Measurements from ENCODE around the gene PAX9. TPM values are rescaled to one million over a fixed set of nuclear protein-coding genes. Genes with fewer than 3 reads are reported as not detected.
"Not testable (repeated sequence)": the region's sequence is repeated elsewhere in the genome, so short reads cannot be mapped to it uniquely, and the experiment has no call there.

The PAX9 gene
- total RNA-seq, 1 donor from 2014 or later = 4.6 TPM

DNA sequence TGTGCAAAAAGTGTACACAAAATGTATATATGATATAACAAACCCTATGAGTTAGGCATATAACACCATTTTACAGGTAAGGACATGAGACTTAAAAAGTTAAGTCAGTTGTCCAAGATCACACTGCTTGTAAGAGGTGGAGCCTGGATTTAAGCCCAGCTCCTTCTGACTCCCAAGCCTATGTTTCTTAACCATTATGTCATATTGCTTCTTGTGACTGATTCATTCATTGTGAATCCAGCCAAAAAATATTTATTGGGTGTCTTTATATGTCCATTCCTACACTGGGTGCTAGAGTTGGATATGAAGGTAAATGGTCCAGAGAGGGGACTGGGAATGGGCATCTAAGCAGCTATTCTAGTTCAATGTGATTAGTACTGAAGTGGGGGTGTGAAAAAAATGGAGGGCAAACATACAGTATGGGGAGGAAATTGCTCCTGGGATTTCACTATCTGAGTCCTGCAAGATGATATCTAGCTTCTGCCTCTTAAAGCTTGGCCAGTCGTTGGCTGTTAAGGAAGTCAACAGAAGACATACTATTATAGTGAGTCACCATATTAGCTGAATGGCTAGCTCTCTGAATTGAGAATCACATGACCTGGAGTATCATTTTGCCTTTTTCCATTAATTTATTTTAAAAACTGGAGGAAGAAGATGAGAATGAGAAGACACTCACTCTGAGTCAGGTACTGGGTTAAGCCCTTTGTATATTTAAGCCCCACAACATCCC is 28.8 kb downstream of the PAX9 start:
- Mint-ChIP-seq H3K27ac (ENCODE audit: unreplicated experiment) (no peak overlapping the region), H3K4me1 (ENCODE audit: unreplicated experiment) (no peaks in the 10 kb centered on the region), H3K27me3 (ENCODE audit: unreplicated experiment) (peaks cover 7% of the 10 kb centered on the region), H3K4me3 (ENCODE audit: unreplicated experiment) (no peak overlapping the region), H3K36me3 (ENCODE audit: unreplicated experiment) (no peaks in the 10 kb centered on the region), H3K9me3 (ENCODE audit: unreplicated experiment) (no peaks in the 10 kb centered on the region)
- TF ChIP-seq CTCF (IDR thresholded peaks at IDR 0.05) = no peak
- DNase-seq (ENCODE audit: extremely low spot score, unreplicated experiment) = no peak

DNA sequence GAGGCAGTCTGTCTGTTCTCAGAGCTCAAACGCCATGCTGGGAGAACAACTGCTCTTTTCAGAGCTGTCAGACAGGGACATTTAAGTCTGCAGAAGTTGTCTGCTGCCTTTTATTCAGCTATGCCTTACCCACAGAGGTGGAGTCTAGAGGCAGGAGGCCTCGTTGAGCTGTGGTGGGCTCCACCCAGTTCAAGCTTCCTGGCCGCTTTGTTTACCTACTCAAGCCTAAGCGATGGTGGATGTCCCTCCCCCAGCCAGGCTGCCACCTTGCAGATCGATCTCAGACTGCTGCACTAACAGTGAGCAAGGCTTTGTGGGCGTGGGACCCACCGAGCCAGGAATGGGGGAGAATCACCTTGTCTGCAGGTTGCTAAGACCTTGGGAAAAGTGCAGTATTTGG is 37.8 kb downstream of the PAX9 start:
- H3K36me3 Mint-ChIP-seq (ENCODE audit: unreplicated experiment); H3K4me1 Mint-ChIP-seq (ENCODE audit: unreplicated experiment); H3K9me3 Mint-ChIP-seq (ENCODE audit: unreplicated experiment); H3K27ac Mint-ChIP-seq (ENCODE audit: unreplicated experiment); H3K27me3 Mint-ChIP-seq (ENCODE audit: unreplicated experiment); H3K4me3 Mint-ChIP-seq (ENCODE audit: unreplicated experiment); DNase-seq (ENCODE audit: extremely low spot score, unreplicated experiment): not testable (repeated sequence)

DNA sequence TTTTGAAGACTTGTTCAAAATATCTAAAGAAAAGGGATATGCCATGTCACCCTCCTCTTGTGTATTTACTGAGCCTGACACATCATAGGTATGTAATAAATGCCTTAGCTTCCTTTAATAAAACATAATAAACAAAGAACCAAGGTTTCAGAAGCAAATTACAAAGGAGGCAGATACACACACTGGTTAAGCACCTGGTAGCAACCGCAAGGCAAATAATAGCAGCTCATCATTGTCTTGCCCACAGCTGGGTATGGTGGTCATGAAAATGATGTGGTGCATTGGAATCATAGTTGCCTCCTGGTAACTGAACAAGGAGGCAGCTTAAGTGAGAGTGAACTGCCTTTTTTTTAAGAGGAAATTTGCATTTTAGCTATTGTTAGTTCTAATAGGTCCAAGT is 39.0 kb downstream of the PAX9 start:
- no peak overlapping the region for H3K4me3 Mint-ChIP-seq (ENCODE audit: unreplicated experiment)
- H3K36me3 Mint-ChIP-seq (ENCODE audit: unreplicated experiment) = no peaks in the 10 kb centered on the region

DNA sequence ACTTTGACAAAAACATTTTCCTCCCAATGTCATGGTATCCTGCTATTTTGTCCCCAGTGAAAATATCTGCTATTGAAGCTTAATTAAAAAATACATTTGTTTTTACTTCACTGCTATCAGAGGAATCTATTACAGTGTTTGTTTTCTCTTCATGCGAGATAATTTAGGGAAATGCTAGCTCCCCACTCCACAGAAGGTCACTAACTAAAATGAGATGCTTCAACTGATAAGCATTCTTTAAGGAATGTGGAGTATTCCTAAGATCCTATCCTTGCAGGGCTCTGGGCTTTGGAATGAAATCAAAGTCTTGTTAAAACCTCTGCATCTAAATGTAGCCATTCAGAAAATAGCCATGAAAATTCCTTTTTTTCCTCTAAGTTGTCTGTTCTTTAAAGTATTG is 39.5 kb downstream of the PAX9 start:
- Mint-ChIP-seq H3K4me1 (ENCODE audit: unreplicated experiment) (no peaks in the 10 kb centered on the region), H3K27ac (ENCODE audit: unreplicated experiment) (no peak overlapping the region), H3K4me3 (ENCODE audit: unreplicated experiment) (no peak overlapping the region), H3K27me3 (ENCODE audit: unreplicated experiment) (peaks cover 9% of the 10 kb centered on the region), H3K9me3 (ENCODE audit: unreplicated experiment) (no peaks in the 10 kb centered on the region), H3K36me3 (ENCODE audit: unreplicated experiment) (no peaks in the 10 kb centered on the region)
- TF ChIP-seq CTCF (IDR thresholded peaks at IDR 0.05) = no peak
- no peak for DNase-seq (ENCODE audit: extremely low spot score, unreplicated experiment)

More for the DNA sequence above, 39.0 kb downstream of the PAX9 start:
- Mint-ChIP-seq H3K27me3 (ENCODE audit: unreplicated experiment) (peaks cover 9% of the 10 kb centered on the region), H3K4me1 (ENCODE audit: unreplicated experiment) (no peaks in the 10 kb centered on the region), H3K9me3 (ENCODE audit: unreplicated experiment) (no peaks in the 10 kb centered on the region), H3K27ac (ENCODE audit: unreplicated experiment) (no peak overlapping the region)
- DNase-seq (ENCODE audit: extremely low spot score, unreplicated experiment) = no peak
- no peak for TF ChIP-seq CTCF (IDR thresholded peaks at IDR 0.05)

GRCh38 chr14:36702474-36702873 is 40.8 kb downstream of the PAX9 start:
- H3K9me3 Mint-ChIP-seq (ENCODE audit: unreplicated experiment) = no peaks in the 10 kb centered on the region
- no peaks in the 10 kb centered on the region for H3K4me1 Mint-ChIP-seq (ENCODE audit: unreplicated experiment)
- no peak overlapping the region for H3K27ac Mint-ChIP-seq (ENCODE audit: unreplicated experiment)
- no peak for TF ChIP-seq CTCF (IDR thresholded peaks at IDR 0.05)
- H3K36me3 Mint-ChIP-seq (ENCODE audit: unreplicated experiment) = no peaks in the 10 kb centered on the region
- DNase-seq (ENCODE audit: extremely low spot score, unreplicated experiment) = no peak
- H3K27me3 Mint-ChIP-seq (ENCODE audit: unreplicated experiment) = peaks cover 9% of the 10 kb centered on the region
- H3K4me3 Mint-ChIP-seq (ENCODE audit: unreplicated experiment) = no peak overlapping the region
